Measurements from ENCODE around the gene CNTROB.

CNTROB gene

GRCh38 chr17:7956228-7956965, 24.4 kb downstream of the CNTROB start:
- Histone ChIP-seq H3K4me3 (no peak overlapping the region), H3K27ac (no peak overlapping the region; the same call in 1 of the 2 replicates), H3K9me3 (ENCODE audit: low read depth, low read length) (no peaks in the 10 kb centered on the region), H3K36me3 (ENCODE audit: insufficient read depth, low read length) (no peaks in the 10 kb centered on the region), H3K9ac (ENCODE audit: insufficient read length) (no peak overlapping the region)
- DNase-seq (ENCODE audit: low read depth, low spot score): no peak
- TF ChIP-seq POLR2AphosphoS5 (IDR thresholded peaks at IDR 0.05; ENCODE audit: borderline replicate concordance, low read depth, low read length) (no peak), FOXP2 (optimal IDR thresholded peaks at IDR 0.05; ENCODE audit: control extremely low read depth, extremely low read length, insufficient read depth) (no peak), EZH2 (IDR thresholded peaks at IDR 0.05) (no peak)

- H3K27ac ChIP-seq: no peak overlapping the region
- H3K9me3 ChIP-seq (ENCODE audit: low read depth, low read length): no peaks in the 10 kb centered on the region
- H3K9ac ChIP-seq (ENCODE audit: insufficient read length): no peak overlapping the region
- H3K4me3 ChIP-seq: no peak overlapping the region
- no peaks in the 10 kb centered on the region for H3K36me3 ChIP-seq (ENCODE audit: insufficient read depth, low read length)
- TF ChIP-seq EZH2 (IDR thresholded peaks at IDR 0.05): no peak
- TF ChIP-seq POLR2AphosphoS5 (IDR thresholded peaks at IDR 0.05; ENCODE audit: borderline replicate concordance, low read depth, low read length): no peak
- TF ChIP-seq FOXP2 (optimal IDR thresholded peaks at IDR 0.05; ENCODE audit: control extremely low read depth, extremely low read length, insufficient read depth): no peak
- DNase-seq (ENCODE audit: low read depth, low spot score): no peak
Measured at GRCh38 chr17:7959503-7960253, 27.7 kb downstream of the CNTROB start.

GRCh38 chr17:7961421-7961820, 29.4 kb downstream of the CNTROB start:
- DNase-seq (ENCODE audit: low read depth, low spot score): no peak
- H3K4me3 ChIP-seq: no peak overlapping the region
- H3K9ac ChIP-seq (ENCODE audit: insufficient read length): no peak overlapping the region
- TF ChIP-seq FOXP2 (optimal IDR thresholded peaks at IDR 0.05; ENCODE audit: control extremely low read depth, extremely low read length, insufficient read depth) (no peak), EZH2 (IDR thresholded peaks at IDR 0.05) (no peak), POLR2AphosphoS5 (IDR thresholded peaks at IDR 0.05; ENCODE audit: borderline replicate concordance, low read depth, low read length) (no peak)
- no peaks in the 10 kb centered on the region for H3K36me3 ChIP-seq (ENCODE audit: insufficient read depth, low read length)
- H3K9me3 ChIP-seq (ENCODE audit: low read depth, low read length): no peaks in the 10 kb centered on the region
- H3K27ac ChIP-seq: no peak overlapping the region

GRCh38 chr17:7967751-7968150, 35.7 kb downstream of the CNTROB start:
- Histone ChIP-seq H3K27ac (no peak overlapping the region), H3K9me3 (ENCODE audit: low read depth, low read length) (no peaks in the 10 kb centered on the region), H3K4me3 (no peak overlapping the region), H3K36me3 (ENCODE audit: insufficient read depth, low read length) (no peaks in the 10 kb centered on the region), H3K9ac (ENCODE audit: insufficient read length) (no peak overlapping the region)
- TF ChIP-seq POLR2AphosphoS5 (IDR thresholded peaks at IDR 0.05; ENCODE audit: borderline replicate concordance, low read depth, low read length): no peak
- no peak for TF ChIP-seq EZH2 (IDR thresholded peaks at IDR 0.05)
- no peak for TF ChIP-seq FOXP2 (optimal IDR thresholded peaks at IDR 0.05; ENCODE audit: control extremely low read depth, extremely low read length, insufficient read depth)
- DNase-seq (ENCODE audit: low read depth, low spot score): no peak

GRCh38 chr17:7969433-7969832, 37.4 kb downstream of the CNTROB start:
- no peak for DNase-seq (ENCODE audit: low read depth, low spot score)
- H3K4me3 ChIP-seq: no peak overlapping the region
- no peak for TF ChIP-seq FOXP2 (optimal IDR thresholded peaks at IDR 0.05; ENCODE audit: control extremely low read depth, extremely low read length, insufficient read depth)
- TF ChIP-seq POLR2AphosphoS5 (IDR thresholded peaks at IDR 0.05; ENCODE audit: borderline replicate concordance, low read depth, low read length): no peak
- TF ChIP-seq EZH2 (IDR thresholded peaks at IDR 0.05): no peak
- no peak overlapping the region for H3K27ac ChIP-seq
- no peaks in the 10 kb centered on the region for H3K36me3 ChIP-seq (ENCODE audit: insufficient read depth, low read length)
- H3K9me3 ChIP-seq (ENCODE audit: low read depth, low read length): no peaks in the 10 kb centered on the region
- H3K9ac ChIP-seq (ENCODE audit: insufficient read length): no peak overlapping the region

- no peaks in the 10 kb centered on the region for H3K9me3 ChIP-seq (ENCODE audit: low read depth, low read length)
- no peaks in the 10 kb centered on the region for H3K36me3 ChIP-seq (ENCODE audit: insufficient read depth, low read length)
- TF ChIP-seq EZH2 (IDR thresholded peaks at IDR 0.05) (no peak), FOXP2 (optimal IDR thresholded peaks at IDR 0.05; ENCODE audit: control extremely low read depth, extremely low read length, insufficient read depth) (no peak), POLR2AphosphoS5 (IDR thresholded peaks at IDR 0.05; ENCODE audit: borderline replicate concordance, low read depth, low read length) (no peak)
- no peak for DNase-seq (ENCODE audit: low read depth, low spot score)
- H3K9ac ChIP-seq (ENCODE audit: insufficient read length): no peak overlapping the region
- no peak overlapping the region for H3K4me3 ChIP-seq
- no peak overlapping the region for H3K27ac ChIP-seq
Measured at GRCh38 chr17:7971651-7972050, 39.6 kb downstream of the CNTROB start.

GRCh38 chr17:7972131-7972785, 40.3 kb downstream of the CNTROB start:
- no peaks in the 10 kb centered on the region for H3K9me3 ChIP-seq (ENCODE audit: low read depth, low read length)
- no peak overlapping the region for H3K27ac ChIP-seq
- TF ChIP-seq EZH2 (IDR thresholded peaks at IDR 0.05): no peak
- TF ChIP-seq FOXP2 (optimal IDR thresholded peaks at IDR 0.05; ENCODE audit: control extremely low read depth, extremely low read length, insufficient read depth): no peak
- no peak for TF ChIP-seq POLR2AphosphoS5 (IDR thresholded peaks at IDR 0.05; ENCODE audit: borderline replicate concordance, low read depth, low read length)

GRCh38 chr17:7974638-7975131, 42.7 kb downstream of the CNTROB start:
- no peak overlapping the region for H3K9ac ChIP-seq (ENCODE audit: insufficient read length)
- no peak for TF ChIP-seq POLR2AphosphoS5 (IDR thresholded peaks at IDR 0.05; ENCODE audit: borderline replicate concordance, low read depth, low read length)
- no peak for TF ChIP-seq FOXP2 (optimal IDR thresholded peaks at IDR 0.05; ENCODE audit: control extremely low read depth, extremely low read length, insufficient read depth)
- TF ChIP-seq EZH2 (IDR thresholded peaks at IDR 0.05): no peak
- no peaks in the 10 kb centered on the region for H3K36me3 ChIP-seq (ENCODE audit: insufficient read depth, low read length)
- H3K9me3 ChIP-seq (ENCODE audit: low read depth, low read length): no peaks in the 10 kb centered on the region
- H3K27ac ChIP-seq: no peak overlapping the region
- no peak for DNase-seq (ENCODE audit: low read depth, low spot score)
- H3K4me3 ChIP-seq: no peak overlapping the region

More at GRCh38 chr17:7972131-7972785, 40.3 kb downstream of the CNTROB start:
- Histone ChIP-seq H3K9ac (ENCODE audit: insufficient read length) (no peak overlapping the region), H3K4me3 (no peak overlapping the region), H3K36me3 (ENCODE audit: insufficient read depth, low read length) (no peaks in the 10 kb centered on the region)
- no peak for DNase-seq (ENCODE audit: low read depth, low spot score)
